ENCODE results near the gene PIK3R5. TPM values are rescaled to one million over a fixed set of nuclear protein-coding genes. Genes with fewer than 3 reads are reported as not detected.

PIK3R5 gene
- total RNA-seq, 4 donors from 2014 or later, result 17.8 to 62.1 (median 22.5) TPM

- no peak for DNase-seq (ENCODE audit: low spot score in 2 of 2)
- WGBS, 2 donors, result 53 to 55% methylated on average over 8 of the region's 8 CpGs
Measured at GRCh38 chr17:8837563-8838075, 127.9 kb downstream of the PIK3R5 start.

DNA sequence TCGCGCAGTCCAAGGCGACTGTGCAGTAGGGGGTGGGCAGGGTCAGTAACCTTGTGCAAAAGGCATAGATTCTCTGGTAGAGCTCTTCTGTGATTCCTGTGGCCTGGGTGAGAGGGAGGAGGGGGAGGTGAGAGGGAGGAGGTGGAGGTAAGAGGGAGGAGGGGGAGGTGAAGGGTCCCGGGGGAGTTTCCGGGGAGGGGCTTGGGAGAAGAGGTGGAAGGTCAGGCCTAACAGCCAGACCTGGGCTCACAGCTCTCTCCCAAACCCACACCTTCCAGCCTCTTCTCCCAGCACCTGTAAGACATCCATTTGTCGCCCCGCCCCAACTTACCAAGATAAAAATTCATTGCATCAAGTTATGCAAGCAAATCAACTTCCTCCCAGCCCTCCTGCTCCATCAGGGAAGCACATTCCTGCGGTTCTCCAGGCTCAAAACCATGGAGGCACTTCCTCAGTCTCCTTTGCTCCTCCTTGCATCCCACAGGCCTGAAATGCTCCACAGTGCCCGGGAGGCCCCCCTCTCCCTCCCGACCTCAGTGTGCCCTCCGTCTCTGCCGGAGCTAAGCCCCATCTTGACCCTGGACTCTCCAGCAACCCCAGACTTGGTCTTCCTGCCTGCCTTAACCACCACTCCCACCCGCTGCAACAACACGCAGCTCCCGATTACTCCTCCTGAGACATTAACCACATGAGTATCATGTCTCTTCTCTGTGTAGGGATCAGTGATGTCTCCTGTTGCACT is 128.5 kb downstream of the PIK3R5 start:
- H3K36me3 ChIP-seq, result no peaks in the 10 kb centered on the region
- no peaks in the 10 kb centered on the region for H3K4me1 ChIP-seq
- no peak overlapping the region for H3K27ac ChIP-seq
- TF ChIP-seq, protein P1, sequence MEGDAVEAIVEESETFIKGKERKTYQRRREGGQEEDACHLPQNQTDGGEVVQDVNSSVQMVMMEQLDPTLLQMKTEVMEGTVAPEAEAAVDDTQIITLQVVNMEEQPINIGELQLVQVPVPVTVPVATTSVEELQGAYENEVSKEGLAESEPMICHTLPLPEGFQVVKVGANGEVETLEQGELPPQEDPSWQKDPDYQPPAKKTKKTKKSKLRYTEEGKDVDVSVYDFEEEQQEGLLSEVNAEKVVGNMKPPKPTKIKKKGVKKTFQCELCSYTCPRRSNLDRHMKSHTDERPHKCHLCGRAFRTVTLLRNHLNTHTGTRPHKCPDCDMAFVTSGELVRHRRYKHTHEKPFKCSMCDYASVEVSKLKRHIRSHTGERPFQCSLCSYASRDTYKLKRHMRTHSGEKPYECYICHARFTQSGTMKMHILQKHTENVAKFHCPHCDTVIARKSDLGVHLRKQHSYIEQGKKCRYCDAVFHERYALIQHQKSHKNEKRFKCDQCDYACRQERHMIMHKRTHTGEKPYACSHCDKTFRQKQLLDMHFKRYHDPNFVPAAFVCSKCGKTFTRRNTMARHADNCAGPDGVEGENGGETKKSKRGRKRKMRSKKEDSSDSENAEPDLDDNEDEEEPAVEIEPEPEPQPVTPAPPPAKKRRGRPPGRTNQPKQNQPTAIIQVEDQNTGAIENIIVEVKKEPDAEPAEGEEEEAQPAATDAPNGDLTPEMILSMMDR (IDR thresholded peaks at IDR 0.05), result no peak
- TF ChIP-seq EP300 (IDR thresholded peaks at IDR 0.05) (no peak), POLR2A (IDR thresholded peaks at IDR 0.05) (no peak)
- no peak overlapping the region for H3K4me3 ChIP-seq
- no peak for DNase-seq (ENCODE audit: low spot score in 2 of 2)
- peaks cover 0 to 6% (median 0%) of the 10 kb centered on the region in 4 donors for H3K9me3 ChIP-seq
- 60 to 63% methylated on average over 15 of the region's 15 CpGs for WGBS, 2 donors
- no peaks in the 10 kb centered on the region for H3K27me3 ChIP-seq

More at GRCh38 chr17:8837563-8838075, 127.9 kb downstream of the PIK3R5 start:
- Histone ChIP-seq H3K4me1 (no peaks in the 10 kb centered on the region), H3K4me3 (no peak overlapping the region), H3K27ac (no peak overlapping the region), H3K9me3 (peaks cover 0 to 6% (median 0%) of the 10 kb centered on the region in 4 donors), H3K27me3 (no peaks in the 10 kb centered on the region), H3K36me3 (no peaks in the 10 kb centered on the region)
- TF ChIP-seq POLR2A (IDR thresholded peaks at IDR 0.05) (no peak), EP300 (IDR thresholded peaks at IDR 0.05) (no peak)
- TF ChIP-seq, protein P1 (IDR thresholded peaks at IDR 0.05), result no peak

DNA sequence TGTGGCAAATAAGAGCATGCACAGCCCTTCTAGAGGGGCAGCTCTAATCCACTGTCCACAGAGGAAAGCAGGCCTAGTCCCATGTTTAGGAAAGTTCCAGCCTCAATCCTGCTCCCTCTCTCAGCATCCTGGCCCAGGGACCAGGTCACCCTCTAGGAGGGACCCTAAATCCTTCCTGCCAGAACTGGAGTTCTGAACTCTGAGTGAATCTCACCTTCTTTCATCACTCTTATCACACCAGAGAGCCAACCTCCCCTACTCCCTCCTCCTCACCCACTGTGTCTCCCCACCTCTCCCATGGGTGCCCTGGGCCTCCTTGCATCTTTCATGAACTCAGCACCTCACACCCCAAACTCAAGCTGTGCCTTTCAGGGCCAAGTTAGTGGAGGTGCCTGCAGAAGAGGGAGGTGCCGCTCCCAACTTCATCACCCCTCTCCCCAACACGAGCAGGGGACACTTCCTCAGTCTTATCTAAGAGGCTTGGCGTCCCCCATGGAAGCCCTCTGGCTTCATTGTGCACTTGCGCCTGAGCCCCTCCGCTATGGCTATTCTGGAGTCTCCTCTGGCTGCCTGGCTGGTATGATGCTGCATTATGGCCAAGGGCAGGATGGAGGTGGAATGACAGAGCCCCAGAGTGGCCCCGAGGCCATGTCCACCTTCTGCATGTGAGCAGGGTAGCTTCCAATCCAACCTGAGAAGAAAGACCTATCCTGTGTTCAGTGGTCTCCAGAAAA is 129.7 kb downstream of the PIK3R5 start:
- Histone ChIP-seq H3K4me1 (no peaks in the 10 kb centered on the region), H3K27ac (no peak overlapping the region), H3K4me3 (no peak overlapping the region), H3K9me3 (peaks cover 0 to 6% (median 0%) of the 10 kb centered on the region in 4 donors), H3K36me3 (no peaks in the 10 kb centered on the region), H3K27me3 (no peaks in the 10 kb centered on the region)
- no peak for DNase-seq (ENCODE audit: low spot score in 2 of 2)
- 88 to 94% methylated on average over 6 of the region's 6 CpGs for WGBS, 2 donors
- TF ChIP-seq, protein P1 (IDR thresholded peaks at IDR 0.05), result no peak
- no peak for TF ChIP-seq POLR2A (IDR thresholded peaks at IDR 0.05)

GRCh38 chr17:8835106-8835505 is 130.4 kb downstream of the PIK3R5 start:
- 89% methylated on average over 14 of the region's 14 CpGs for WGBS, 2 donors
- H3K4me1 ChIP-seq, result no peaks in the 10 kb centered on the region
- no peak overlapping the region for H3K27ac ChIP-seq
- H3K36me3 ChIP-seq, result no peaks in the 10 kb centered on the region
- H3K9me3 ChIP-seq, result peaks cover 0 to 6% (median 0%) of the 10 kb centered on the region in 4 donors
- TF ChIP-seq POLR2A (IDR thresholded peaks at IDR 0.05), result no peak
- TF ChIP-seq EP300 (IDR thresholded peaks at IDR 0.05), result no peak
- TF ChIP-seq, protein P1 (IDR thresholded peaks at IDR 0.05), result no peak
- no peak for DNase-seq (ENCODE audit: low spot score in 2 of 2)
- no peak overlapping the region for H3K4me3 ChIP-seq
- H3K27me3 ChIP-seq, result no peaks in the 10 kb centered on the region

All from tibial nerve (tissue), 4 donors.